GM10847 (cell line): ENCODE results near the gene RAPGEF1.

Source experiments
- POLR2A ChIP-seq: IDR thresholded peaks from 2 replicates; pipeline ENCODE4 v1.6.1; 2011; ENCODE audit not compliant: insufficient read length; ENCODE audit errors: extremely low read depth

Gene RAPGEF1

DNA sequence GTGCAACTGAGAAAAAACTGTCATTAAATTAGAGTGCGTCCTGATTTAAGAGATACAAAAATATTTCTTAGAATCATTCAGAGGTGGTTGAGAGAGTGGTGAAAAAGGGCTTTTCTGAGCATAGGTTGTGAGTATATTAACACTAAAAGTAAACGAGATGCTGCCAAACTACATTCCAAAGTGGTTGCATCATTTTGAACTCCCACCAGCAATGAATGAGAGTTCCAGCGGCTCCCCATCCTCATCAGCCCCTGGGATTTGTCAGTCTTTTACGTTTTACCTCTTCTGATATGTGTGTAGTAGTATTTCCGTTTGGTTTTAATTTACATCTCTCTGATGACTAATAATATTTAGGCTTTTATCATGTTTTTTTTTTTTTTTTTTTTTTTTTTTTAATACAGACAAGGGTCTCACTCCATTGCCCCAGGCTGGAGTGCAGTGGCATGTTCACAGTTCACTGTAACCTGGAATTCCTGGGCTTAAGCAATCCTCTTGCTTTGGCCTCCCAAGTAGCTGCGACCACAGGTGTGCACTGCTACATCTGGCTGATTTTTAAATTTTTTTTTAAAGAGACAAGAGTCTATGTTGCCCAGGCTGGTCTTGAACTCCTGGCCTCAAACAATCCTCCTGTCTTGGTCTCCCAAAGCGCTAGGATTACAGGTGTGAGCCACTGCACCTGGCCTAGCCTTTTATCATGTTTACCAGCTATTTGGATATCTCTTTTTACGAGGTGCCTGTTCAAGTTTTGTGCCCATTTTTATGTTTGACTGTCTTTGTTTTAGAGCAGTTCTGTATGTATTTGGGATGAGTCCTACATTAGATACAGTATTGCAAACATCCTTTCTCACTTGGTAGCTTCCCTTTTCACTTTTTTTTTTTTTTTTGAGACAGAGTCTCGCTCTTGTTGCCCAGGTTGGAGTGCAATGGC, 177.6 kb downstream of the RAPGEF1 start:
- no peak for TF ChIP-seq POLR2A

DNA sequence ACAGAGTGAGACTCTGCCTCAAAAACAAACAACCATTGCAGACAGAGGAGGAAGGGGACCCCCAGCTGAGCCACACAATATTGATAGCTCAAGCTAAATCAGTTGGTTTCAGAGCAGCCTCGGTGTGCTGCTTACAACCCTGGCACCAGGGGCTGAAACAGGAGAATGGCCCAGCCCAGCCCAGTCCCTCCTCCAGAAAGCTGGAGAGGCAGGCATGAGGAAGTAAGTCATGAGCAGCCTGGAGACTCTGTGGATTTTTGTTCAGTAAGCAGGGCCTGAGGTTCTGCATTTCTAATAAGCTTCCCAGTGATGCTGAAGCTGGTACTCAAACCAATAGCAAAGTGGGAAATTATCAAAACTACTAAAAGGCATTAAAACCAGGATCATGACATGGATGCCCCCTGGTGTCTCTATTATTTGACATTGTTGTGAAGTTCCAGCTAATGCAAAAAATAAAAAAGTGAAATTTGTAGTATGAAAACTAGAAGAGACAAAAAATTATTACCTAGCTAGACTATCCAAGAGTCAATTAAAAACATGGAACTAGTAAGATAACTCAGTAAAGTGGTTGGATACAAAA, 180.4 kb downstream of the RAPGEF1 start:
- no peak for TF ChIP-seq POLR2A

DNA sequence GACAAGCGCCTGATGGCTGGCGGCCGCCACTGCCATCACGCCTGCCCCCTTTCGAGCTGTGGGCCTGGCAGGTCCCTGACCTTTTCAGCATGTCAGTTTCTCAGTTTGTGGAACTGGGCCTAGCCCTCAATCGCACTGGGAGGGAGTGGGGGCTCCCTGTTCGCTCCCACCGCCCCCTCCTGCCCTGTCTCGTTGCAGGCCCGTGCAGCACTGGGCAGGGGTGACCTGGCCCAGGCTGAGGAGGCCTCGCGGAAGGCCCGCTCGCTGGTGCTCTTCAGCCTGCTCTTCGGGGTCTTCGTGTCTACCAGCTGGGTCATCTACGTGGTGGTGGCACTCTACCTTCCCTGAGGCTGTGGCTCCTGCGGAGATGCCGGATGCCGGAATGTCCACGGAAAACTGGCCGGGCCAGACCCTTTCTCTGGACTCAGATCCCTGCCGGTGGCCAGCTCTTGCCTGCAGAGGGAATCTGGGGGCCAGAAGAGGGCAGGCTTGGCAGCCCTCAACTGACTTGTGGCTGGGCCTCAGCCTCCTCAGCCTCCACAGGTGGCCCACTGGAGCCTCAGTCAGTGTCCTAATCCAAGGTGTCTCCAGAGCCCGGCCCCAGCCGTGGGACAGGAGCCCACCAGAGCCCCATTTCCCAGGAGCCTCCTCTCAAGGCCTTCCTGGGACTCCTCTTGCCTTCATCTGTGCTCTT, 181.9 kb downstream of the RAPGEF1 start:
- no peak for TF ChIP-seq POLR2A

DNA sequence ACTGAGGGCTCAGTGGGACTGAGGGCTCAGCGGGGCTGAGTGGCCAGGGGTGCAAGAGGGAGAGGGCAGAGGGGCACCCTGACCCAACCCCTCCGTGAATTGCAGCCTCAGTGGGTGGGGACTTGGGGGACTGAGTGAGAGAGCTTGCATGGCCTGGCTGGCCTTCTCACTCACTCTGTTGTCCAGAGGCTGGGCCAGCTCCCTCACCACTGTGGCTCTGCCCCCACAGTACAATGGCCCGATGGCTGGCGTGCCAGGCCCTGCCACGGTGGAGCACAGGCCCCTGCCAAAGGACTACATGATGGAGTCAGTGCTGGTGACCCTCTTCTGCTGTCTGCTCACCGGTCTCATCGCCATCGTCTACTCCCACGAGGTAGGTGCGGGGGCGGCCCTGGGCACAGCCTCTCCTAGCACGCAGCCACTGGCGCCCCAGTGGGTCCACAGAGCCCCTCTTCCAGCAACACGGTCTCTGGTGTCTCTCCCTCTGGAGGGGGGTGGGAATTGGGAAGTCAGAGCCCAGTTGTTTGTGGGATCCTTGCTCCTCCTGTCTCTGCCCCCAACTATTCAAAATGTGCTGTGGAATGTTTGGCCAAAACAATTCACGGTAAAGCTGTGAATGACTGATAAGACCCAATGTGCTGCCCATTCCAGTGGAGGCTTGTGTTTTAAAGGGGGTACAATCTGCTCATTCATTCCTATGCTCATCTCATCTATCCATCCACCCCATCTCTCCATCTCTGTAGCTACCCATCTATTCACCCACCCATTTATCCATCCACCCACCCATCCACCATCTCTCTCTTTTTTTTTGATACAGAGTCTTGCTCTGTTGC, 183.8 kb downstream of the RAPGEF1 start:
- TF ChIP-seq POLR2A: no peak

DNA sequence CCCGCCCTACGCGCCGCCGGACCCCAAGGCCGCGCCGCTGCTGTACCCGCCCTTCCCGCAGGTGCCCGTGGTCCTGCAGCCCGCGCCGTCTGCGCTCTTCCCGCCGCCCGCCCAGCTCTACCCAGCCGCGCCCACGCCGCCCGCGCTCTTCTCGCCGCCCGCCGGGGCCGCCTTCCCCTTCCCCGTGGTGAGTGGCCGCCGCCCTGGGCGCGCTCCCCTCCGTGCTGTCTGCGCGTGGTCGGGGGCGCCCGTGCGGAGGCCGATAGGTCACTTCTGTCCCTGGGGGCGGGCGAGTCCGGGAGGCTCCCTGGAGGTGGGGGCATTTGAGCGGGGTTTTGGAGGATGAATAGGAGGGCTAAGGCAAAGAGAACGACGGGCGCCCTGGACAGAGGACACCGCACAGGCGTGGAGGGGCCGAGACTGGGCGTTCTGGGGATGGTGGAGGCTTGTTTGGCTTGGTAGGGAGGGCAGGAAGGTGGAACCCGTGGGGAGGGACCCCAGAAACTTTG, 185.0 kb downstream of the RAPGEF1 start:
- no peak for TF ChIP-seq POLR2A

DNA sequence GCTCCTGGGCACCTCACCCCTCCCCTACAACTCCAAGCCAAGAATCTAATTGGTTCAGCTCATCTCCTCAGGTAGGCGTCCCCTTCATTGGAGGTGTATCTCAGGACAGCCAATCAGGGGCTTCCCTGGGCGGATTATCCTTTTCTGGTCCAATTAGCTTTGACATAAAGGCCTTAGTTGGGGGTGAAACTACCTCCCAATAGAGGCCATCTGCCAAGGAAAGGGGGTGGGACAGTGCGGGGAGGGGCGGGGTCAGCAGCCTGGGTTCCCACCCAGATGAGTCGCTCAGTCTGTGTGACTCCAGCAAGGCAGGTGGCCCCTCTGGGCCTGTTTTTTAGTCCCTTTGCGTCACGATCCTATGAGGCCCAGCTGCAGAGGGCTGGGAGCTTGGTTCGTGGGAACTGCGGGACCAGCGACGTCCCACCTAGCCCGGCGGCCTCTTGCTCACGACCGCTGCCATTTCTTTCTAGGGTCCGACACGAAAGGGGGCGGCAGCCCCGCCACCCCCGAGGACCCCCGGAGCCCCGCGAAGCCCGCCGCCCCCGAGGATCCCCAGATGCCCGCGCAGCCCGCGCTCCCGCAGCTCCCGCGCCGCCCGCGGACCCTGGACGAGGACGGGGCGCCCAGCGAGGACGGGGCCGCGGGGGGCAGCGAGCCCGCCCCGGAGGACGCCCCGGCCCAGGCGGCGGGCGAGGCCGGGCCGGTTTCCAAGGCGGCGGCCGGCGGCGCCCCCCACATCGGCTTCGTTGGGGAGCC, 185.6 kb downstream of the RAPGEF1 start:
- no peak for TF ChIP-seq POLR2A

DNA sequence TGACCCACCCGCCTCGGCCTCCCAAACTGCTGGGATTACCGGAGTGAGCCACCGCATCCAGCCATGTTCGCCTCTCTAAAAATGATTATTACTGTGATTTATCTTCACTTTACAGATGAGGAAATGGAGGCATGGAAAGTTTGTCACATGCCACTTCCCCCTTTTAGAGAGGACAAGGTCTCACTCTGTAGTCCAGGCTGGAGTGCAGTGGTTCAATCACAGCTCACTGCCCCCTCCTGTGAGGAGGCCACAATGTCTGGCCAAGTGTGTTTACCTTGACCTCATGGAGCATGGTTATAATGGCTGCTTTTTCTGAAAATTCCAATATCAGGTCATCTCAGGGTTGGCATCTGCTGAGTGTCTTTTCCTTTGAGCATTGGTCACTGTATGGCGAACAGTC, 187.8 kb downstream of the RAPGEF1 start:
- TF ChIP-seq POLR2A: no peak

DNA sequence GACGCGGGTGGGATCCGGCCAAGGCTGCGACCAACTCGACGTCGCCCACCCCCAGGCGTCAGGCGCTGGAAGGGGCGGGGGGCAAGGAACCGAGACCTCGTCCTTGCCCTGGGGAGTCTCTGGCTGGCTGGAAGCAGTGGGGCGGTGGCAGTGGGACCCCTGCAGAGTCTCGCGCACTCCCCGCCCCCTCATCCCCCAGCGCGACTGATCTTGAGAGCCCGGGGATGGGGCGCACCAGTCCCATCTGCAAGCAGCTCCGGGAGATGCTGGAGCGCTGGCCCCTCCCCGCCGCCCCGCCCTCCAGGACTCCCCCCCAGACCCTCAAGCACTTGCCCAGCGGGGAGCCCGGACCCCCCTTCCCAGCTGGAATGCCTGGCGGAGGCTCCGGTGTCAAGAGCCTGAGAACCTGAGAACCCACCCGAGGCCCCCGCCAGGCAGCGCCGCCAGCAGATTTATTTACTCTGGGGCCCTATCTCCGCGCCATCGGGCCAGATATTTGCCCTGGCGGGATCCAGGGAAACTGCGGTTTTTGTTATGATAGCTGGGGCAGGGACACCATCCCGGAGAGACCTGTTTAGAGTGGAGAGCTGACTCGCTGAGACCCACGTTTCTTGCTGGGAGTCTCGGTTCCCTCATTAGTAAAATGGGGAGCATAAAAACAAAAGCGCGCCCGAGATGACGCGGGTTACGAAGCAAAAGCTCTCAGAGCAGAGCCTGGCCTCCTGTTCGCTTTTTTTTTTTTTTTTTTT, 193.4 kb downstream of the RAPGEF1 start:
- no peak for TF ChIP-seq POLR2A

DNA sequence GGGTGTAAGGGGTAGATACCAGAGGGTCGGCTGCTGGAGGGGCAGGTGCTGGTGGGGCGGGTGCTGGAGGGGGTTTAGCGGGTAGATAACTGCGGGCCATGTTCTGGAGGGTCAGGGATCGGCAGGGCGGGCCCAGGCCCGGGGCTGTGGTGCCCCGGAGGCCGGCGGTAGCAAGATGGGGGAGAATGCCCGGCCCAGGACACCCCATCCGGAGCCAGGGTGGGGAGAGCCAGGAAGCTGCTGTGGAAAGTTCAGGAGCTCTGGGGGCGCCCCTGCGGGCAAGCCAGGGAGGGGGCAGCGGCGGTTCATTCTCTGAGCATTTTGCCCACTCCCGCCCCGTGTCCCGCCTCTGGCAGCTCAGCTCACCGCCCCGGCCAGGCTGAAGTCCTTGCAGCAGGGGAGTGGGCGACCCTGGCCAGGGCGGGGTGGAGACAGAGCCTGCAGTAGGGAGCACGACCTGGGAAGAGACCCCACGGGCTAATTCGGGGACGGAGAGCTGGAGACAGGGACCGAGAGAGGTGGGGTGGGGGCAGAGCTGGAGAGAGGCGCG, 194.0 kb downstream of the RAPGEF1 start:
- TF ChIP-seq POLR2A: no peak

DNA sequence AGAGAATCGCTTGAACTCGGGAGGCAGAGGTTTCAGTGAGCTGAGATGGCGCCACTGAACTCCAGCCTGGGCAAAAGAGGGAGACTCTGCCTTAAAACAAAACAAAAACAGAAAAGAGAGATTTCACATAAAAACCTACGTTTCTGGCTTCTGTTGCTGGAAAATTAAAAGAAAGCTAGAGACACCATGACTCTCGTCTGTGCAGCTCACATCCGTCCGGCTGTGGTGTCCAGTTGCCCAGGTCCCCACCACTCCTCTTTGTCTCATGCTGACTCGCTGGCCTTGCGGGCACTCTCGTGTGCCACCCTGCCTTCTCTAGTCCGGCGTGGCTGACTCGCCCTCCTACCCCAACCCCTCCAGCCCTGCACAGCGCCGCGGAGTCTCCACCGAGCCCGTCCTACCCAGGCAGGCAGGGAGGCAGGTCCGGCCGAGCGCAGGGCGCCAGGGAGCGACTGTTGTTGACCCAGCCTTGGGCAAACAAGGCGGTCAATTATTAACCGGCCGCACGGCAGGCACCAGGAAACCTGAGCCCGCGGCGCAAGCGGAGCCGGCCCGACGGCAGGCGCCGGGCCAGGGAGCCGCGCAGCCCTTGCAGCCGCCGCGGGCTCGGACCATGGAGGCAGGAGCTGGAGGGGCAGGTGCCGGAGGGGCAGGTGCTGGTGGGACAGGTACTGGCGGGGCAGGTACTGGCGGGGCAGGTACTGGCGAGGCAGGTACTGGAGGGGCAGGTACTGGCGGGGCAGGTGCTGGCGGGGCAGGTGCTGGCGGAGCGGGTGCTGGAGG, 194.7 kb downstream of the RAPGEF1 start, which contains the start of gene PRRT1B:
PRRT1B (plus strand) TSS at position 521 of the 783 bp plus-strand sequence; CDS start at position 614, 93 bp downstream.
- TF ChIP-seq POLR2A: no peak

DNA sequence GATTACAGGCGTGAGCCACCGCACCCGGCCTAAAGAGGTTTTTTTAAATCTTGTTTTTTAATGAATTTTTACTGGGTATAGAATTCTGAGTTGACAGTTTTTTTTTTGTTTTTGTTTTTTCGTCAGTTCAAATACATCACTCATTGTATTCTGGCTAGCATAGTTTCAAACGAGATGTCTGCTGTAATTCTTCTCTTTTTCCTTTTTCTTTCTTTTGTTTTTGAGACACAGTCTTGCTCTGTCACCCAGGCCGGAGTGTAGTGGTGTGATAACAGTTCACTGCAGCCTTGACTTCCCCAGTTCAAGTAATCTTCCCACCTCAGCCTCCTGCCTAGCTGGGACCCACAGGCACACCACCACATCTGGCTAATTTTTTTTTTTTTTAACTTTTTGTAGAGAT, 196.7 kb downstream of the RAPGEF1 start:
- no peak for TF ChIP-seq POLR2A

DNA sequence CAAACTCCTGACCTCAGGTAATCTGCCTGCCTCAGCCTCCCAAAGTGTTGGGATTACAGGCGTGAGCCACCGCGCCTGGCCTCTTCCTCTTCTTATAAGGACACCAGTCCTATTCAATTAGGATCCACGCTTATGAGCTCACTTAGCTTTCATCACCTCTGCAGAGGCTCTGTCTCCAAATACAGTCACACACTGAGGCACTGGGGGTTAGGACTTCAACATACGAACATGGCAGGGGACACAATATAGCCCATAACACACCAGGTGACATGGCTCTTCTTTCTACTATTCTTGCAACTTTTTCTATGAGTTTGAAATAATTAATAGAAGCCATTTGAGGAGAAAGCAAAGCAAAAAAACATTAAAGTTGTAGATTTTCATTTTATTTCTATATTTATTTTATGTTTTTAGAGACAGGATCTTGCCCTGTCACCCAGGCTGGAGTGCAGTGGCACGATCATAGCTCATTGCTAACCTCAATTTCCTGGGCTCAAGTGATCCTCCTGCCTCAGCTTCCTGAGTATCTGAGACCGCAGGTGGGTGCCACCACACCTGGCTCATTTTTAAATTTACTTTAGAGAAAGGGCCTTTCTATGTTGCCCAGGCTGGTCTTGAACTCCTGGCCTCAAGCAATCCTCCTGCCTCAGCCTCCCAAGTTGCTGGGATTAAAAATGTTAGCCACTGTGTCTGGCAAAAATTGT, 200.5 kb downstream of the RAPGEF1 start:
- no peak for TF ChIP-seq POLR2A
